Gastroesophageal sphincter (tissue), 4 donors: Measurements from ENCODE around the gene PHLDA1. TPM values are rescaled to one million over a fixed set of nuclear protein-coding genes. Genes with fewer than 3 reads are reported as not detected.

ENCODE experiments used
- ATAC-seq: fragments of 150-250 bp; one replicate; pipeline ENCODE4 v1.9.1; 2016; ENCODE audit warnings: mild to moderate bottlenecking, moderate library complexity
- H3K27ac ChIP-seq, 4 donors: fragments of 200-600 bp; sonication (generic) in 3 of 4; 1 replicate in 3 of 4; 2 replicates in 1 of 4; pipeline ENCODE4 v1.5.1; 2016 to 2019
- H3K27me3 ChIP-seq: fragments of 200-600 bp; sonication (generic); one replicate; pipeline ENCODE4 v1.5.1; 2019
- H3K36me3 ChIP-seq, 2 donors: fragments of 200-600 bp; sonication (generic); one replicate each; pipeline ENCODE4 v1.5.1; 2019; ENCODE audit warnings: control low read depth in 1 of 2
- H3K4me1 ChIP-seq, 3 donors: fragments of 200-600 bp; sonication (generic); 1 replicate in 2 of 3; 2 replicates in 1 of 3; pipeline ENCODE4 v1.5.1; 2016 to 2019; ENCODE audit warnings: control low read depth in 2 of 3
- H3K4me3 ChIP-seq, 2 donors: fragments of 200-600 bp; sonication (generic); one replicate each; pipeline ENCODE4 v1.5.1; 2019; ENCODE audit warnings: mild to moderate bottlenecking in 1 of 2, moderate library complexity in 1 of 2
- H3K9me3 ChIP-seq, 3 donors: fragments of 200-600 bp; sonication (generic); one replicate each; pipeline ENCODE4 v1.5.1; 2017 to 2019; ENCODE audit warnings: control low read depth in 2 of 3
- CTCF ChIP-seq, 4 experiments: fragments of 200-600 bp in 2 of 4; fragments of 450-650 bp in 2 of 4; sonication (generic) in 1 of 4; IDR thresholded peaks; one replicate each; pipeline ENCODE4 v1.5.1; 2017 to 2019; ENCODE audit warnings: antibody characterized with exemption in 4 of 4, mild to moderate bottlenecking in 2 of 4, moderate library complexity in 2 of 4
- EP300 ChIP-seq: sonication (generic); formaldehyde crosslinking; IDR thresholded peaks from one replicate; pipeline ENCODE4 v1.6.1; 2017; ENCODE audit warnings: antibody characterized with exemption, mild to moderate bottlenecking
- POLR2A ChIP-seq, 2 donors: fragments of 450-650 bp; IDR thresholded peaks; one replicate each; pipeline ENCODE4 v1.6.1; 2017; ENCODE audit warnings: antibody characterized with exemption in 2 of 2, mild to moderate bottlenecking in 2 of 2, moderate library complexity in 1 of 2
- POLR2AphosphoS5 ChIP-seq: sonication (generic); formaldehyde crosslinking; IDR thresholded peaks from one replicate; pipeline ENCODE4 v1.6.1; 2017; ENCODE audit warnings: antibody characterized with exemption
- WGBS, 2 donors: methylation state at CpG; one replicate each; pipeline ENCODE4 v1.1.5; 2018; ENCODE audit warnings: low coverage in 1 of 2; 5-methylcytosine and 5-hydroxymethylcytosine counted together
- total RNA-seq, 4 donors: library from RNA; depleted of rRNA; stranded (reverse); fragments of >200 nt; gene quantifications; one replicate each; pipeline ENCODE4 v1.1.0, GENCODE V29; 2016

Gene PHLDA1
- total RNA-seq, 4 donors from 2014 or later = 4.4 to 14.4 (median 7.6) TPM

DNA sequence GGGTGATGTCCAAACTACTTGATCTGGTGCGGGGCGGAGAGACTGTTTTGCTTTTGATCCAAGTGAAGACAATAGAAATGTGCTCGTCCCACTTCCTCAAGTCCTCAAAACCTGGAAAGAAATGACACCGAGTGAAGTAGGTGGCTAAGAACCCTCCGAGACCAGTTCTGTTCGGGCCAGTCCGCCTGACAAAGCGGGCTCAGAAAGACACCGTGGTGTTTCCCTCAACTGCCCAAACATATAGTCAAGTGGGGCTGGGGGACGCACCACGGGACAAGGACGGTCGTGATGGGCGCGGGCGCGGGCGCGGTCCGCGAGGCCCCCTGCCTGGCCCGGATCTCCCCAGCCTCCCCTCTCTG, 1.6 kb downstream of the PHLDA1 start:
- Histone ChIP-seq H3K9me3 (no peaks in the 10 kb centered on the region), H3K27ac (peak overlapping the region in 3 of 4 donors; percentile 96), H3K4me3 (peak overlapping the region; percentile 76 to 78), H3K36me3 (no peaks in the 10 kb centered on the region), H3K4me1 (peaks cover 0 to 27% (median 0%) of the 10 kb centered on the region in 3 donors), H3K27me3 (no peaks in the 10 kb centered on the region)
- 3 to 4% methylated on average over 7 to 20 of the region's 22 CpGs for WGBS, 2 donors
- TF ChIP-seq CTCF (IDR thresholded peaks at IDR 0.05) = no peak
- peak in 1 of 2 donors; percentile 20 for TF ChIP-seq POLR2A (IDR thresholded peaks at IDR 0.05)
- TF ChIP-seq EP300 = no peak
- ATAC-seq = no peak

DNA sequence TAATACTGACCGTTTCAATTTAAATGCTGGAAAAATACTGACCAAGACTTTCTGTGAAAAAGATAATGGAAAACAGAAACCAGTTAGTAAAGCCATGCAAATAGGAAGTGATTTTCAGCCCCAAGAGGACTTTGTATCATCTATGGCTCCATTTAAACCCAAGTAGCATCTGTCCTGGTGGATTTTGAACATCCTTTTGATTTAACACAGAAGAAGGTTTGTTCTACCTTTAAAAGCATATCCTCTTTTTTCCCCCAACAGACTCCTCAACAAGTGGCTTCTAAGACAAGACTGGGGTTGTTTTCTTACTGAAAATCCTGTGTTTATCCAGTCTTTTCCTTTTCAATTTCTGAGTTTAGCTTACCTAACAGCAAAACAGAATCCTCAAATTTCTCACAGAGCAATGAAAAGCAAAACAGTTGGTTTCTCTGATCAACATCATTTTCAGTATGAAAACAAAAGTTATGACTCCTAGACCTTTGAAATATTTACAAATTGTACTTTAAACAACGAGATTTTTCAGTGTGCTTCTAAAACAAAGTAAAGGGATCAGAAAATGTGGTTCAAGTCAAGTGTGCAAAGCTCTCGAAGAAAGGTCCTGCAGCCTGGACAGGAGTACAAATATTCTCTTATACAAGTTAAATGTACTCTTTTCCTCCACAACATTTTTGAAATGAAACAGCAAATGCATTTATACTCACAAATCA, 2.9 kb downstream of the PHLDA1 start:
- H3K36me3 ChIP-seq = no peaks in the 10 kb centered on the region
- H3K9me3 ChIP-seq = no peaks in the 10 kb centered on the region
- TF ChIP-seq POLR2A (IDR thresholded peaks at IDR 0.05) (no peak), POLR2AphosphoS5 (no peak), EP300 (no peak), CTCF (IDR thresholded peaks at IDR 0.05) (no peak)
- H3K4me3 ChIP-seq = peak overlapping the region in 1 of 2 donors; percentile 78
- peak overlapping the region in 2 of 4 donors; percentile 28 to 96 for H3K27ac ChIP-seq
- no peak for ATAC-seq
- 25 to 30% methylated on average over 3 of the region's 3 CpGs for WGBS, 2 donors
- peaks cover 0 to 27% (median 0%) of the 10 kb centered on the region in 3 donors for H3K4me1 ChIP-seq
- no peaks in the 10 kb centered on the region for H3K27me3 ChIP-seq

DNA sequence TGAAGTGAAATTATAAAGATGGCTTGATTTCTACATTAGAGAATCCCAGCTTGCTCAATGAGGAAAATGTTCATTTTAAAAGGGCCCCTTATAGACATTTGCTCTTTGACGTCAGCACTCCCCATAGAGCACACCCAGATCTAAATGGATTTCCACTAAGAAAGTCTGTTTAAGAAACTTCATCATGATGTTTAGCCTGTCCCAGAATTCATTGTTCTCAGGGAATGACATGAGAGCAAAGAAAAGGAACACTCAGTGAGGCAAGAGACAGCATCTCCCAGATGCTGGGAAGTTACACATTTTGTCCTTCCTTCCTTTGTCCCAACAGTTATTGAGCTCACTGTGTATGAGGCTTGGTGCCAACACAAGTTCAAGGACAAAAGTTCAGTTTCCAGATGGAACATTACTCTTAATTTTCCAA, 4.9 kb downstream of the PHLDA1 start:
- H3K9me3 ChIP-seq = no peaks in the 10 kb centered on the region
- no peak for ATAC-seq
- no peak overlapping the region for H3K4me3 ChIP-seq
- H3K4me1 ChIP-seq = peaks cover 0 to 20% (median 0%) of the 10 kb centered on the region in 3 donors
- WGBS, 2 donors = 71 to 90% methylated on average over 1 of the region's 1 CpG
- H3K27me3 ChIP-seq = no peaks in the 10 kb centered on the region
- peak; percentile 42 for TF ChIP-seq POLR2AphosphoS5
- TF ChIP-seq CTCF (IDR thresholded peaks at IDR 0.05) = no peak
- H3K36me3 ChIP-seq = no peaks in the 10 kb centered on the region
- no peak overlapping the region for H3K27ac ChIP-seq

DNA sequence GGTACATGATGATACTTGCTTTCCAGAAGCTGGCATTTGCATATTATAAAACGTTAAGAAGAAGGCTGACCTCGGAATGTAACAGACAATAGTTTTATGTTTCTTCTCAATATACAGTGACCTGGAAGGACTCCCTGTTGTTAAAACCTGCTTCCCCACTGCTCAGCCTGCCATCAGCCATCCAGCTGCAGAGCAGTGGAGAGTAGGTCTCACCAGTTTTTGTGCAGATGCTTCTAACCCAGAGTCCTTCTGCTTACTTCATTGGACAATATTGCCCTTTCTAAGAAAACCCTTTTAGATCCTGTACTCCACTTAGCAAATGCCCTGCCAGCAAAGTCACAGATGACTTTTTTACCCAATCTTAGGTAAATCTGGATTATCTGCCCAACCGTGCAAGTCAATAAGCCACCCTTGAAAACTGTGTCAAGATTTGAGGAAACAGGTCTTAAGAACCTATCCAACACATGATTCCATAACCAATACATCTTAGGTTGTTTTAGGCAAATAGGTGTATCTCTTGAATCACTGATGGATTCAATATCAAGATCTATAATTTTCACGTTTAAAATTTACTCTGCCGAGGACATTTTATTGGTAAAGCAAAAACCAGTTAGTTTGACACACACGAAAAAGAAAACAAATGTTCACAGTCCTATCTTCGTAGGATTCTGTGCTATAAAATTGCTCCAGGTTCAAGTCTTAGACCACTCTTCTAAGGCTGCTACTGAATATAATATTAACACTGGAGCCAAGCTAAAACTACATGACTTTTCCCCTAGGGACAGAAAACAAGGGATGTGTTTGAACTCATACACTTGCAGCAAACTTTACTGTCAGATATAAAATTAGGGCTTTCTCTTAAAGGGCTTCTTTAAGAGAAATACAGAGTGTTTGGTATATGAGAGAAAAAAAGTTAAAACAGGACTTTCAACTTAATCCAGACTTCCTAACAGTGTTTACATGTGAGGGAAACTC, 5.7 kb downstream of the PHLDA1 start:
- H3K36me3 ChIP-seq = no peaks in the 10 kb centered on the region
- peak overlapping the region in 2 of 4 donors; percentile 3 for H3K27ac ChIP-seq
- H3K4me3 ChIP-seq = no peak overlapping the region
- ATAC-seq = no peak
- no peaks in the 10 kb centered on the region for H3K9me3 ChIP-seq
- WGBS, 2 donors = 79 to 81% methylated on average over 6 to 7 of the region's 7 CpGs
- no peaks in the 10 kb centered on the region for H3K27me3 ChIP-seq
- TF ChIP-seq CTCF (IDR thresholded peaks at IDR 0.05) (no peak), POLR2AphosphoS5 (no peak), POLR2A (IDR thresholded peaks at IDR 0.05) (no peak), EP300 (no peak)
- peaks cover 0 to 22% (median 0%) of the 10 kb centered on the region in 3 donors for H3K4me1 ChIP-seq
